Smooth muscle cell (in vitro differentiated cells): ENCODE data around the gene SLC13A1. TPM values are rescaled to one million over a fixed set of nuclear protein-coding genes. Genes with fewer than 3 reads are reported as not detected.

Experiments used
- DNase-seq: peaks from one replicate; lab custom pipeline; 2025; ENCODE audit not compliant: unreplicated experiment; lab: John Stamatoyannopoulos, UW
- H2AFZ ChIP-seq: fragments of 200-600 bp; sonication (generic); 2 replicates; pipeline ENCODE4 v1.6.0; 2016; ENCODE audit warnings: antibody characterized with exemption, low read depth, mild to moderate bottlenecking
- H3F3A ChIP-seq: fragments of 200-600 bp; sonication (generic); 2 replicates; pipeline ENCODE4 v1.6.0; 2017; ENCODE audit warnings: antibody characterized with exemption, low read depth
- H3K27ac ChIP-seq: fragments of 200-600 bp; sonication (generic); 2 replicates; pipeline ENCODE4 v1.5.1; 2016; ENCODE audit warnings: low read depth, mild to moderate bottlenecking
- H3K27me3 ChIP-seq: fragments of 200-600 bp; sonication (generic); 2 replicates; pipeline ENCODE4 v1.6.1; 2016; ENCODE audit warnings: low read depth, mild to moderate bottlenecking
- H3K36me3 ChIP-seq: fragments of 200-600 bp; sonication (generic); 2 replicates; pipeline ENCODE4 v1.5.1; 2016; ENCODE audit warnings: low read depth
- H3K4me1 ChIP-seq: fragments of 200-600 bp; sonication (generic); 2 replicates; pipeline ENCODE4 v1.5.1; 2016; ENCODE audit warnings: low read depth
- H3K4me2 ChIP-seq: fragments of 200-600 bp; sonication (generic); 2 replicates; pipeline ENCODE4 v1.6.0; 2016; ENCODE audit warnings: mild to moderate bottlenecking
- H3K4me3 ChIP-seq: fragments of 200-600 bp; sonication (generic); 2 replicates; pipeline ENCODE4 v1.5.1; 2016; ENCODE audit warnings: mild to moderate bottlenecking
- H3K79me2 ChIP-seq: fragments of 200-600 bp; sonication (generic); 2 replicates; pipeline ENCODE4 v1.6.0; 2016; ENCODE audit warnings: low read depth, mild to moderate bottlenecking
- H3K9ac ChIP-seq: fragments of 200-600 bp; sonication (generic); 2 replicates; pipeline ENCODE4 v1.6.0; 2016; ENCODE audit warnings: low read depth
- H3K9me3 ChIP-seq: fragments of 200-600 bp; sonication (generic); replicated peaks from 2 replicates; pipeline ENCODE4 v1.5.1; 2016; ENCODE audit warnings: low read depth
- H4K20me1 ChIP-seq: fragments of 200-600 bp; sonication (generic); 2 replicates; pipeline ENCODE4 v1.6.0; 2016; ENCODE audit warnings: low read depth
- CTCF ChIP-seq: fragments of 200-600 bp; sonication (generic); IDR thresholded peaks from 2 replicates; pipeline ENCODE4 v1.5.1; 2017; ENCODE audit warnings: borderline replicate concordance, mild to moderate bottlenecking, antibody characterized with exemption; ENCODE audit not compliant: insufficient read depth, poor library complexity, severe bottlenecking
- WGBS: methylation state at CpG from one replicate; pipeline ENCODE4 v1.1.7; 2016; ENCODE audit warnings: low lambda C conversion rate; 5-methylcytosine and 5-hydroxymethylcytosine counted together
- polyA plus RNA-seq: library from polyadenylated mRNA; unstranded; fragments of >200 nt; fragmentation: Nextera tagmentation; extraction: Ambion mirVana; gene quantifications from 2 replicates; pipeline ENCODE4 v1.2.1, GENCODE V29; 2016
- total RNA-seq: library from RNA; depleted of rRNA; stranded (reverse); fragments of >200 nt; gene quantifications from 2 replicates; pipeline ENCODE4 v1.2.3, GENCODE V29; 2014

The SLC13A1 gene
- total and polyA plus RNA-seq, 2 experiments from 2014 or later, result not detected

DNA sequence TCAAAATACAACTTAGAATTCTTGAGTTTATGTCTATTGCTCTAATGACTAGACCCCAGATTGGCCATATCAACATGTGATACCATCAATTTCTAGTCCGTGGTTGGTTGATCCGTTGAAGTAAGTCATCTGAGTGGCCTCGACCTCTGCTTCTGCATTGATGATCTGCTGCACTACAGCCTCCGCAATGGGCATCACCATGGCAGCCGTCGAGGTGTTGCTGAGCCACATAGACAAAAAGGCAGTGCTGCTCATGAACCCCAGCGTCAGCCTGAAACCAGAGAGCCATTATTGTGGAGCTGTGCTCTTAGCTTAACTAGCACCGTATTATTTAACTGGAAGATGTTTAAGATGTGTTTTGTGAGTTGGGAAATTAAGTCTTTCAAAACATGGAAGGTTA lies 30.7 kb downstream of the SLC13A1 start:
- no peaks in the 10 kb centered on the region for H3K9me3 ChIP-seq
- H3K4me1 ChIP-seq, result no peaks in the 10 kb centered on the region
- no peak for TF ChIP-seq CTCF
- no peaks in the 10 kb centered on the region for H3F3A ChIP-seq
- H2AFZ ChIP-seq, result no peak overlapping the region
- no peaks in the 10 kb centered on the region for H3K36me3 ChIP-seq
- no peaks in the 10 kb centered on the region for H3K79me2 ChIP-seq
- no peak overlapping the region for H3K4me3 ChIP-seq
- no peaks in the 10 kb centered on the region for H3K27me3 ChIP-seq
- H3K4me2 ChIP-seq, result no peak overlapping the region
- no peak overlapping the region for H3K27ac ChIP-seq
- no peaks in the 10 kb centered on the region for H4K20me1 ChIP-seq
- 96% methylated on average over 8 of the region's 8 CpGs for WGBS
- no peak overlapping the region for H3K9ac ChIP-seq
- DNase-seq, result no peak

DNA sequence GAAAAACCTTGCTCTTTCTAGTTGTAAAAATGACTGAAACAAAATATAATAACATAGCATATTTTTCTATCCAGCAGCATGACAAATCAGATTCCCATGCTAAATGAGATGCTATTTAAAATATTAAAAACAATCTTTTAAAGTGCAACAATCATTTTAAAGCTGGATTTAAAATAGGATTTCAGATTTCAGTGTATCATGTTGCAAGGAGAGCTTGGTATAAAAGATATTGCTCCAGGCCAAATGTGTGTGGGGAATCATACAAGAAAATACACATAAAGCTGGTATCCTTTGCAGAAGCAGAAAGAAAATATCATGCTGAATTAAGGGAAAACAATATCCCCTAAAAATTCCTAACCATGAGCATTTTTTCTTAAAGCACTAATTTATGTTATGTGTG lies 42.2 kb downstream of the SLC13A1 start:
- Histone ChIP-seq H3K9me3 (no peaks in the 10 kb centered on the region), H3K4me1 (no peaks in the 10 kb centered on the region), H4K20me1 (no peaks in the 10 kb centered on the region), H2AFZ (no peak overlapping the region), H3K9ac (no peak overlapping the region), H3K4me3 (no peak overlapping the region), H3K79me2 (no peaks in the 10 kb centered on the region), H3F3A (no peaks in the 10 kb centered on the region), H3K36me3 (no peaks in the 10 kb centered on the region), H3K27ac (no peak overlapping the region), H3K27me3 (no peaks in the 10 kb centered on the region), H3K4me2 (no peak overlapping the region)
- no peak for TF ChIP-seq CTCF
- no peak for DNase-seq

DNA sequence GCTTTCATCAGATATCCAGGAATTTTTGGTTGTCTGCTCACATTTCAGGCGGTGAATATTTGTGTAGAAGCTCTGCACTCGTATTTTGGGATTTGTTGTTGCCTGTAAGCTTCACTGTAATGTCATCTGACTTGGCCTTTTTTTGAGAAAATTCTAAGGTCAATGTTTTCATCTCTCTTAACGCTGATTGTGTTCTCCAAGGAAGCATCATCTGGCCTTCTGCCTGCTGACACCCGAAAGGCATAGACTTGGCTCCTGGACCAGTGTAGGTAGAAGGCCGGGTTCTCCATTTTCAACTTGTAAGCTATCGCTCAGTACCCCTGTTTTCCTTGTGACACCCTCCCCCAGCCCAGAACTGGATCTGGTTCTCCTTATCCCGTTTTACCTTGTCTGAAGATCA lies 44.2 kb downstream of the SLC13A1 start:
- no peaks in the 10 kb centered on the region for H4K20me1 ChIP-seq

More for the DNA sequence above, 44.2 kb downstream of the SLC13A1 start:
- H3K4me2 ChIP-seq, result no peak overlapping the region
- no peaks in the 10 kb centered on the region for H3K36me3 ChIP-seq
- no peak overlapping the region for H3K4me3 ChIP-seq
- H3K9ac ChIP-seq, result no peak overlapping the region
- H3K9me3 ChIP-seq, result no peaks in the 10 kb centered on the region
- DNase-seq, result no peak
- no peaks in the 10 kb centered on the region for H3K79me2 ChIP-seq
- no peak overlapping the region for H2AFZ ChIP-seq
- WGBS, result 91% methylated on average over 7 of the region's 7 CpGs
- H3K27ac ChIP-seq, result no peak overlapping the region
- no peaks in the 10 kb centered on the region for H3F3A ChIP-seq
- no peaks in the 10 kb centered on the region for H3K27me3 ChIP-seq
- no peak for TF ChIP-seq CTCF
- H3K4me1 ChIP-seq, result no peaks in the 10 kb centered on the region
